ENCODE results near the gene LYRM9.

The LYRM9 gene

DNA sequence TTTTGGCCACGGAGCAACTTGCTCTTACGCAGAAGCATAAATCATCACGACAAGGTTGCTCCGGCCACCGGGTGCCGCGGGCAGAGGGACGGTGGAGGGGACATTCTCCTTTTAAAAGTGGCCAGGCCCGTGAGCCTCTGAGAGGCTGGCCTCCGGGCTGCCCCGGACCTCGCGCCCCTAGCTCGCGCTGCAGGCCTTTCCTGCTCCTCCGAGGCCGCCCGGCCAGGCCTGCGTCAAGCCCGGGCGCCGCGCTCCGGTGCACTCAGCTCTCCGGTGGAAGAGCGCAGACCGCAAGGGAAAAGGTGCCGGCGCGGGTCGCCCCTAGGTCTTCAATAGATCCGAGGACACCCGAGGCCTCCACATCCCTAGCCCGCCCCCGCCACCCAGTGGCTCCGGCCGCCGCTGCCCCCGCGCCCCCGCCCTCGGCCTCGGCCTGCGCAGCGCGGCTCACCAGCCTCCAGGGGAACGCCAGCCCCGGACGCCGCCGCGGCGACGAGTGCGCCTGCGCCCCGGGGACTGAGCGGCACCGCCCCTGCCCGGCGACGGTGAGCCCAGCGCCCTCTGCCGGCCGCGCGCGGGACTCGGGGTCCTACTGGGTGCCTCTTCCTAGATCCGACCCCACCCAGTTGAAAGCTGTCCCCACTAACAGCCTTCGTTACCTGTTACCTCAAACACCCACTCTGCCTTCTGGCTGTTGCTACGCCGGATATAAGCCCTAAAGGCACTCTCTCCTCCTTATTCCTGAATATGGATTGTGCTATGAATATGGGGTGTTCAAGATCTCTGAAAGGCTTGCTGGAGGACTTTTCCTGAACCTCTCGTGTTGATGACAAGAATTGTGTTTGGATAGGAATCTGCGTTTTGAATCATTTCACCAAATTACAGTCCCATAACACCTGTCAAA is at the start of gene LYRM9:
Gene LYRM9 (minus strand): TSS at position 500 of the 904 bp plus-strand sequence. CDS start 10,671 bp downstream, outside the sequence.
- DNase-seq (ENCODE audit: low read depth, low spot score), result no peak
- POLR2A ChIA-PET, result no interaction called here
- peak within 1 kb of the TSS; percentile 66 for H3K4me3 ChIP-seq (ENCODE audit: low read depth, low read length)
- CTCF ChIA-PET, result interaction anchor here (0.6 to 7.4 kb wide), 60 partner anchors 10 to 656 kb away, joined by 3 to 104 read pairs (median 4); partner anchors contain the start of gene NLK
- TF ChIP-seq CTCF (IDR thresholded peaks at IDR 0.05; ENCODE audit: insufficient read depth, low read length, missing control alignments), result peak; percentile 86

- ChIA-PET CTCF (interaction anchor here (0.6 kb wide), 1 partner anchor 135 kb away, joined by 3 read pairs; no protein-coding TSS in a partner anchor), POLR2A (no interaction called here)
- H3K4me3 ChIP-seq (ENCODE audit: low read depth, low read length), result no peak overlapping the region
- no peak for TF ChIP-seq CTCF (IDR thresholded peaks at IDR 0.05; ENCODE audit: insufficient read depth, low read length, missing control alignments)
- DNase-seq (ENCODE audit: low read depth, low spot score), result no peak
Observed at GRCh38 chr17:27940503-27941428, 47.6 kb upstream of the LYRM9 start.

DNA sequence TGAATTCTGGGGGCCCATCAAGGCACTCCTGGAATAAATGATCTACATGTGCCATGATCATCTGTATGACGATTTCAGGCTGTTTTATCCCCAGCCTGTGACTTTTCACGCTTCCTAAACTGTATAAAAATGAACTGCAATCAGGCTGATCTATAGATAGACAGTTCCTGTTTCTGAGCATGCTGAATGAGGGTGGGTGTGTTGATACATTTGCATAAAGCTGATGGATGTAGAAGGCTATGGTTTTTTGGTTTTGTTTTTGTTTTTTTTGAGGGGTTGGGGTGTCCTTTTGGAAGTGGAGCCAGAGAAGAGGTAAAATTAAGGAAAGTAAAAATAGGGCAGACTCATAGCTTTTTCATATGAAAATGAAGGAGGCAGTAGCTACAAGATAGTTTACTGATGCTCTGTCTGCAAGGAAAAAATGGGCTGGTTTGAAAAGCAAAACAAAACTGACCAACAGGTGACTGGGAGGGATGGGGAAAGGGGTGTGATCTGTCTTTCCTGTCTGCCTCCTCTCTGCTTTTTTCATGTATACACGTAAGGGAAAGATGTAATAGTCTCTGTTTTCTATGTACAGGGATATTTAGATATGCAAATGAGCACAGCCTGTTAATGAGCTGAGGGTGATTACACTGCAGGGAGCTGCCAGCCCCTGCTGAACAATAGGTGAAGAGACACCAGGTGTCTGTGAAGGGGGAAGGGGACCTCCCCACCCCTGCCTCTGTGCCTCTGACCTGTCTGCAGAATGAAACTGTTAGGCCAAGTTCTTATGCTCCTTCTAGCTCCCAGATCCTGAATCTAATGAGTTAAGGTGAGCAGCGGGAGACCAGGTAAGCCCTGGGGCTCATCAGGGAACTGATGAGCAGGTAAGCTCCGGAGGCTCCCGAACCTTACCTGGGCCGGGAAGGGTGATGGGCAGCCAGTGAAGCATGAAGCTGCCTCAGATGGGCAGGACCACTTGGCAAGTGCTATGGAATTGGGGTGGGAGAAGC is 46.6 kb upstream of the LYRM9 start:
- ChIA-PET POLR2A (no interaction called here), CTCF (interaction anchor here (0.6 to 1.0 kb wide), 2 partner anchors 24 to 46 kb away, joined by 3 to 4 read pairs; partner anchors contain the start of gene LYRM9)

GRCh38 chr17:27938864-27939263 is 45.7 kb upstream of the LYRM9 start:
- no peak for DNase-seq (ENCODE audit: low read depth, low spot score)
- no peak for TF ChIP-seq CTCF (IDR thresholded peaks at IDR 0.05; ENCODE audit: insufficient read depth, low read length, missing control alignments)
- ChIA-PET POLR2A (no interaction called here), CTCF (interaction anchor here (0.6 to 1.0 kb wide), 2 partner anchors 23 to 45 kb away, joined by 3 to 4 read pairs; partner anchors contain the start of gene LYRM9)
- H3K4me3 ChIP-seq (ENCODE audit: low read depth, low read length), result no peak overlapping the region

More for the DNA sequence above, 46.6 kb upstream of the LYRM9 start:
- no peak for DNase-seq (ENCODE audit: low read depth, low spot score)
- no peak overlapping the region for H3K4me3 ChIP-seq (ENCODE audit: low read depth, low read length)
- no peak for TF ChIP-seq CTCF (IDR thresholded peaks at IDR 0.05; ENCODE audit: insufficient read depth, low read length, missing control alignments)

GRCh38 chr17:27938241-27938640 is 45.1 kb upstream of the LYRM9 start:
- CTCF ChIA-PET, result no interaction called here
- TF ChIP-seq CTCF (IDR thresholded peaks at IDR 0.05; ENCODE audit: insufficient read depth, low read length, missing control alignments), result no peak
- POLR2A ChIA-PET, result no interaction called here
- no peak for DNase-seq (ENCODE audit: low read depth, low spot score)
- no peak overlapping the region for H3K4me3 ChIP-seq (ENCODE audit: low read depth, low read length)

Measured in AG04449 (cell line).